Body of pancreas (tissue), 4 donors: Measurements from ENCODE around the gene LDLRAP1.

Experiments
- CTCF ChIP-seq, 7 experiments: fragments of 450-650 bp in 4 of 7; fragments of 200-600 bp in 3 of 7; sonication (generic) in 3 of 7; IDR thresholded peaks; one replicate each; pipeline ENCODE4 v1.5.1; 2016 to 2019; ENCODE audit warnings: antibody characterized with exemption in 7 of 7
- POLR2A ChIP-seq, 3 donors: fragments of 450-650 bp; IDR thresholded peaks; one replicate each; pipeline ENCODE4 v1.6.1; 2016; ENCODE audit warnings: antibody characterized with exemption in 3 of 3, mild to moderate bottlenecking in 2 of 3

DNA sequence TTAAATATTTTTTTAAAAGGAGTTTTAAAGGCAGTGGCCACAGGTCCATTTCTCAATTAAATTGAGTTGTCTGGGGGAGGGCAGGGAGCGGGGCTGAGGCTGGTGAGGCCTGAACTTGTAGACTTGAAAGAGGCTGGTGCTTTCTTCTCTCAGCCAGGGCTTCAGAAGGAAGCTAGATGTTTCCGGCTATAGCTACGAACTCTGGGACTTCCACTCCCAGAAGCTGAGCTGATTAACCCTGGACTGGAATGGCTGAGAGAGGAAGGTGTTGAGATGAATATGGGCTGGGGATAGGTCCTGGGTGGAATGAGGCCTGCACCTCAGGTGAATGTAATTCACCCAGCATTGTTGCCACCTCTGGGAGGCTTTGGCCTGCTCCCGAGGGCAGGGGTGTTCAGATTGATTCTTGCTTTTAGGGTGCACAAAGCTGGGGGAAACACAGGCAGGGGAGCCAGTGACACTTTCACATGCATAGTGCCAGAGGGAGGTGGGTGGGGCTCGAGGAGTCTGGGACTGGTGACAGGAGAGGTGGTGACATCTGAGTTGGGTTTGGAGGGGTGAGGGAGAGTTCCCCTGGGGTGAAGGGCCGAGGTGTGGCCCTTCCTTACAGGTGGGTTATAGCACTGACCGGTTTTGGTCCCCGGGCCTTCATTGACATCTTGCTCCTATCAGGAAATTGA lies 18.2 kb downstream of the LDLRAP1 start:
- no peak for TF ChIP-seq CTCF (IDR thresholded peaks at IDR 0.05)
- TF ChIP-seq POLR2A (IDR thresholded peaks at IDR 0.05) = no peak
